GM18526 (cell line): ENCODE results near the gene TMEM203.

Experiments
- POLR2A ChIP-seq: IDR thresholded peaks from 3 replicates; pipeline ENCODE4 v1.6.1; 2011; ENCODE audit not compliant: insufficient read length; ENCODE audit errors: extremely low read depth

TMEM203 gene

GRCh38 chr9:137165250-137165836, 40.1 kb downstream of the TMEM203 start:
- no peak for TF ChIP-seq POLR2A

DNA sequence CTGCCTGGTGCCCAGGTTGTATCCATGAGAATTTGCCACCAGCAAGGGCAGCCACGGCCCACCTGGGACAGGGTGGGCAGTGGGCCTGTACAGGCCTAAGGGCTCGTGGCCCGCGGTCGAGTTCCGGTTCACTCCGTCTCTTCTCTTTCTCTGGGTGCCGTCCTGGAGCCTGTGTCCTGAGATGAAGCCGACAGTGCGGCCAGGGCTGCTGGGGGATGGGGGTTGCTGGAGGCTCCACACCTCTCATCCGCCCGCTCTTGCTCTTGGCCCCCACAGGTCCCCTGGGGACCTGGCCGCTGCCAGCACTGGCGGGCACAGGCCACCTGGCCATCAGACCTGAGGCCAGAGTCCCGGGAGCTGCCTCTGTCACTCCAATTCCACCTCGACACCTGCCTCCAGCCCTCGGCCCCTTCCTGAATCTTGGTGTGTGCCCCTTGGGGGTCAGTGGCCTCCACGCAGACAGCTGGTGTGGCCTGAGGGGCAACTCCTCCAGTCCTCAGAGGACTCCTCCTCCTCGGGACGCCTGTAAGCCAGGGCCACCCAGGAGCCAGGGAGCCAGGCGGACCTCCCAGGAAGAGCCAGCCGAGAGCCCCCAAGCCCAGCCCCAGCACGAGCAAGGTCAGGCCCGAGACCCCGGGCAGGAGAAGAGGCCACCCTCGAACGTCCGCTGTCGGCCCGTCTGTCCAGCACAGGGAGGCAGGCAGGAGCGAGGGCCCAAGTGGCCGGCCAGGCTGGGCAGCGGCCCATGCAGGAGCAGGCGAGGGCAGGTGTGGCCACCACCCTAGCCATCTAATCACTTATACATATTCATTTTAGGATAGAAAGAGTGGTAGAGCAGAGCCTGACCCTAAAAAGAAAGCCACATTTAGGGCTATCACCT, 40.8 kb downstream of the TMEM203 start:
- no peak for TF ChIP-seq POLR2A

GRCh38 chr9:137163805-137164204, 41.6 kb downstream of the TMEM203 start:
- no peak for TF ChIP-seq POLR2A

GRCh38 chr9:137163365-137163715, 42.1 kb downstream of the TMEM203 start:
- TF ChIP-seq POLR2A, result no peak

GRCh38 chr9:137162505-137163364, 42.7 kb downstream of the TMEM203 start:
- no peak for TF ChIP-seq POLR2A

GRCh38 chr9:137161558-137162486, 43.6 kb downstream of the TMEM203 start:
- no peak for TF ChIP-seq POLR2A

GRCh38 chr9:137160716-137161557, 44.5 kb downstream of the TMEM203 start:
- TF ChIP-seq POLR2A, result no peak

DNA sequence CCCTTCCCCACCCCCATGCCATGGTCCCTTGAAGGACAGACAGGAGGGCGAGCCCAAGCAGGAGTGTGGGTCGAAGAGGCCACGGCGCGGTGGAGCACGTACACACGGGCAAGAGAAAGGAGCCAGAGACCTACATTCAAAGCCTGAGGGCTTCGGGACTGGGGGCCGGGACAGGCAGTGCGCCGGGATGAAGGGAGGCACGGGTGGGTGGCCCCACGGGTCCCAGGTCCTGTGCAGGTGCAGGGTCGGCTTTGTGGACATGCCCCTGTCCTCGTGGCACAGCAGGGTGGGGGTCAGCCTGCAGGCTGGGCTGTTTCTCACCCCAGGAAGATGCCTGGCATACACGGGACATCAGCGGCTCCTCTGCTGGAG, 45.4 kb downstream of the TMEM203 start:
- no peak for TF ChIP-seq POLR2A

GRCh38 chr9:137159105-137160053, 46.1 kb downstream of the TMEM203 start:
- TF ChIP-seq POLR2A, result no peak

GRCh38 chr9:137158625-137159024, 46.8 kb downstream of the TMEM203 start:
- TF ChIP-seq POLR2A, result no peak

DNA sequence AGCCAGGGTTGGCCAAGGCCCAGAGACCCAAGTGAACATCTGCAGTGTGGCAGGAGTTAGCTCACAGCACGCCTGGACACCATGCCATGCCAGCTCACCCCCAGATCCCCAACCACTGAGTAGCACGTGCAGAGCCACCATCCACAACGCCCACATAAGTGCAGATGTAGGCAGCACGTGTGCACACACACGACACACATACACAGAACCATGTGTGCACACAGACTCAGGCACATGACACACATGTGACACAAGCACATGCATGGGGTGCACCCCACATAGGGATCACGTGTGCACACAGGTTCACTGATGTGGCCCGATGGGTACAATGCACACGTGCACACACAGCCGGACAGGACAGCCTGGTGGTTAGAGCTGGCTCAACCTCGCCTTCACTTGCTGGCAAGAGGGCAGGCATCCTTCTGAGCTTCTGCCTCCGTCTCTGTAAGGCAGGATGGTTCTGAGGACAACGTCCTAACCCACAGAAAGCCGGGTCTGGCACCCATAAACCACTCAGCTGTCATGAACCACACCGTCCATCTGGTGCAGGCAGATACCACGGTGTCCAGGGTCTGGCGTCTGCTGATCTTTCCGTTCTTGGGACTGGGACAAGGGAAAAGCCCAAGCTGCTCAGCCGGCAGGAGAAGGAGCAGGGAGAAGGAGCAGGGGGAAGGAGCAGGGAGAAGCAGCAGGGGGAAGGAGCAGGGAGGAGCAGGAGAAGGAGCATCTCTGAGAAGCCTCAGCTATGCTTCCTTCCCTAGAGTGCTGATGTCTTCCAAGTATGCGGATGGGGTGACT, 47.6 kb downstream of the TMEM203 start:
- TF ChIP-seq POLR2A, result no peak
